ENCODE measurements around the gene ATP13A2.

The ATP13A2 gene

GRCh38 chr1:17031436-17031835 is 19.7 kb upstream of the ATP13A2 start:
- DNase-seq = no peak

- no peak for DNase-seq
These were observed 18.5 kb upstream of the ATP13A2 start for GRCh38 chr1:17030206-17030605.

- peak in 1 of 2 experiments; percentile 24 for DNase-seq
These were observed 17.0 kb upstream of the ATP13A2 start for GRCh38 chr1:17028662-17029188.

GRCh38 chr1:17027900-17028299 is 16.2 kb upstream of the ATP13A2 start:
- no peak for DNase-seq

- DNase-seq = no peak
These were observed 15.7 kb upstream of the ATP13A2 start for GRCh38 chr1:17027403-17027802.

- DNase-seq = no peak
These were observed 13.0 kb upstream of the ATP13A2 start for GRCh38 chr1:17024721-17025120.

GRCh38 chr1:17023573-17023972 is 11.8 kb upstream of the ATP13A2 start:
- DNase-seq = no peak

GRCh38 chr1:17023102-17023501 is 11.4 kb upstream of the ATP13A2 start:
- no peak for DNase-seq

- DNase-seq = no peak
These were observed 10.2 kb upstream of the ATP13A2 start for GRCh38 chr1:17021896-17022295.

- DNase-seq = no peak
These were observed 8.8 kb upstream of the ATP13A2 start for GRCh38 chr1:17020502-17020901.

GRCh38 chr1:17018849-17019248 is 7.1 kb upstream of the ATP13A2 start:
- DNase-seq = no peak

- DNase-seq = no peak
These were observed 5.7 kb upstream of the ATP13A2 start for GRCh38 chr1:17017435-17017834.

GRCh38 chr1:17016317-17016661 is 4.6 kb upstream of the ATP13A2 start:
- no peak for DNase-seq

- DNase-seq = no peak
These were observed 3.2 kb upstream of the ATP13A2 start for GRCh38 chr1:17014671-17015567.

- peak in 1 of 2 experiments; percentile 55 for DNase-seq
These were observed 2.0 kb upstream of the ATP13A2 start for GRCh38 chr1:17013491-17014320.

- DNase-seq = peak; percentile 2 to 55
These were observed 1.2 kb upstream of the ATP13A2 start for GRCh38 chr1:17012775-17013490.

- DNase-seq = no peak
These were observed 663 bp downstream of the ATP13A2 start for GRCh38 chr1:17011092-17011438.

- no peak for DNase-seq
These were observed 2.0 kb downstream of the ATP13A2 start for GRCh38 chr1:17009706-17010105.

GRCh38 chr1:17008208-17008855 is 3.4 kb downstream of the ATP13A2 start:
- no peak for DNase-seq

GRCh38 chr1:17007121-17007520 is 4.6 kb downstream of the ATP13A2 start:
- DNase-seq = no peak

- no peak for DNase-seq
These were observed 6.4 kb downstream of the ATP13A2 start for GRCh38 chr1:17005365-17005740.

GRCh38 chr1:17004466-17005364 is 7.0 kb downstream of the ATP13A2 start:
- no peak for DNase-seq
